RPMI7951 (cell line): Measurements from ENCODE around the gene VTCN1. TPM values are rescaled to one million over a fixed set of nuclear protein-coding genes. Genes with fewer than 3 reads are reported as not detected.
"Not testable (repeated sequence)": the region's sequence is repeated elsewhere in the genome, so short reads cannot be mapped to it uniquely, and the experiment has no call there.

ENCODE experiments used
- DNase-seq: peaks from one replicate; pipeline ENCODE4 v3.0.0-alpha.2; 2012; ENCODE audit warnings: low read depth
- total RNA-seq: library from RNA; depleted of rRNA; stranded (reverse); fragments of >200 nt; shearing (Covaris generic); gene quantifications from 2 replicates; pipeline ENCODE4 v1.2.3, GENCODE V29; 2014

Gene VTCN1
- total RNA-seq, 1 experiment from 2014 or later, result not detected

- no peak for DNase-seq
These were observed 87.5 kb downstream of the VTCN1 start for GRCh38 chr1:117123274-117123673.

- no peak for DNase-seq
These were observed 88.2 kb downstream of the VTCN1 start for GRCh38 chr1:117122330-117123025.

- DNase-seq, result peak; percentile 97
These were observed 89.0 kb downstream of the VTCN1 start, which contains the start of gene TRIM45 for GRCh38 chr1:117121589-117122329. Gene TRIM45 (minus strand): TSS chr1:117121749. CDS start chr1:117121201, 548 bp downstream.

GRCh38 chr1:117120774-117121588 is 89.7 kb downstream of the VTCN1 start:
- DNase-seq, result peak; percentile 67

- DNase-seq, result not testable (repeated sequence)
These were observed 91.6 kb downstream of the VTCN1 start for GRCh38 chr1:117119144-117119543.

GRCh38 chr1:117118137-117118536 is 92.6 kb downstream of the VTCN1 start:
- DNase-seq, result no peak

GRCh38 chr1:117117697-117118096 is 93.0 kb downstream of the VTCN1 start:
- no peak for DNase-seq

GRCh38 chr1:117116784-117117130 is 94.0 kb downstream of the VTCN1 start:
- no peak for DNase-seq

- no peak for DNase-seq
These were observed 94.5 kb downstream of the VTCN1 start for GRCh38 chr1:117116090-117116783.

- no peak for DNase-seq
These were observed 95.8 kb downstream of the VTCN1 start for GRCh38 chr1:117114877-117115276.

GRCh38 chr1:117113199-117113598 is 97.5 kb downstream of the VTCN1 start:
- DNase-seq, result no peak

- DNase-seq, result no peak
These were observed 98.5 kb downstream of the VTCN1 start for GRCh38 chr1:117112047-117112717.

- DNase-seq, result no peak
These were observed 100.0 kb downstream of the VTCN1 start for GRCh38 chr1:117110774-117111173.

- no peak for DNase-seq
These were observed 103.4 kb downstream of the VTCN1 start for GRCh38 chr1:117107364-117107763.

- DNase-seq, result no peak
These were observed 104.2 kb downstream of the VTCN1 start for GRCh38 chr1:117106478-117106877.

- no peak for DNase-seq
These were observed 105.0 kb downstream of the VTCN1 start for GRCh38 chr1:117105722-117106121.

GRCh38 chr1:117104986-117105385 is 105.7 kb downstream of the VTCN1 start:
- no peak for DNase-seq

- DNase-seq, result not testable (repeated sequence)
These were observed 108.9 kb downstream of the VTCN1 start for GRCh38 chr1:117101858-117102257.

- no peak for DNase-seq
These were observed 109.4 kb downstream of the VTCN1 start for GRCh38 chr1:117101334-117101733.

- DNase-seq, result no peak
These were observed 112.3 kb downstream of the VTCN1 start for GRCh38 chr1:117098287-117098890.

GRCh38 chr1:117097443-117097842 is 113.3 kb downstream of the VTCN1 start:
- DNase-seq, result no peak
